HG03135 (cell line): ENCODE measurements around the gene CHRM1.
"Not testable (repeated sequence)": the region's sequence is repeated elsewhere in the genome, so short reads cannot be mapped to it uniquely, and the experiment has no call there.

Experiments used
- ATAC-seq: cut with Tn5 transposase; IDR thresholded peaks from one replicate; pipeline ENCODE4 v1.9.1; 2021; ENCODE audit warnings: mild to moderate bottlenecking, moderate library complexity; ENCODE audit not compliant: unreplicated experiment

The CHRM1 gene

GRCh38 chr11:62880231-62880802 lies 40.8 kb downstream of the CHRM1 start:
- ATAC-seq = peak; percentile 11

GRCh38 chr11:62879235-62879978 lies 41.8 kb downstream of the CHRM1 start:
- ATAC-seq = no peak

GRCh38 chr11:62876712-62877111 lies 44.5 kb downstream of the CHRM1 start:
- no peak for ATAC-seq

- ATAC-seq = no peak
Measured at GRCh38 chr11:62875698-62876478, 45.3 kb downstream of the CHRM1 start.

GRCh38 chr11:62874851-62875250 lies 46.3 kb downstream of the CHRM1 start:
- ATAC-seq = no peak

- ATAC-seq = no peak
Measured at GRCh38 chr11:62865635-62866034, 55.5 kb downstream of the CHRM1 start.

GRCh38 chr11:62863687-62864335 lies 57.4 kb downstream of the CHRM1 start:
- no peak for ATAC-seq

- not testable (repeated sequence) for ATAC-seq
Measured at GRCh38 chr11:62861564-62862192, 59.5 kb downstream of the CHRM1 start.

GRCh38 chr11:62860835-62861563 lies 60.2 kb downstream of the CHRM1 start:
- no peak for ATAC-seq

- ATAC-seq = not testable (repeated sequence)
Measured at GRCh38 chr11:62859281-62859703, 61.9 kb downstream of the CHRM1 start.
